HCT116 (cell line): Measurements from ENCODE around the gene NCOA5. TPM values are rescaled to one million over a fixed set of nuclear protein-coding genes. Genes with fewer than 3 reads are reported as not detected.
A peak's percentile ranks its signal among the peaks of the same experiment; 100 is the strongest.

Experiments
- ATAC-seq: fragments of 200-7000 bp; cut with Tn5 transposase; 2 replicates; pipeline ENCODE4 v1.9.1; 2020; ENCODE audit warnings: mild to moderate bottlenecking, moderate library complexity
- BruUV-seq: library from RNA; stranded (reverse); fragments of 400-500 nt; replicated peaks from 2 replicates; lab custom pipeline; 2021; lab: Mats Ljungman, UMichigan
- CTCF ChIA-PET: fragments of 300-600 bp; sonication (Branson Sonifier 250); formaldehyde crosslinking; loops from one replicate; lab custom pipeline; 2021; ENCODE audit warnings: antibody characterized with exemption; lab: Charles Lee
- POLR2A ChIA-PET: fragments of 300-600, 350-600 bp; sonication (Branson Sonifier 250); formaldehyde crosslinking; loops from one replicate; lab custom pipeline; 2021; ENCODE audit warnings: antibody characterized with exemption; lab: Charles Lee
- RAD21 ChIA-PET, 2 experiments: fragments of 300-600 bp; sonication (Branson Sonifier 250); formaldehyde crosslinking; loops; one replicate each; lab custom pipeline; 2023; ENCODE audit warnings: low total read pairs in 2 of 2; ENCODE audit not compliant: uncharacterized antibody in 2 of 2, unreplicated experiment in 2 of 2, low non-redundant PET in 1 of 2; lab: Charles Lee
- DNase-seq: peaks from one replicate; pipeline ENCODE4 v3.0.0-alpha.2; 2010; ENCODE audit warnings: low read depth, low spot score
- H2AFZ ChIP-seq: fragments of 200-600 bp; shearing (Covaris generic), sonication (generic); 2 replicates; pipeline ENCODE4 v1.6.1; 2017; ENCODE audit warnings: low read depth, mixed run types, mixed read lengths, antibody characterized with exemption, low read length; ENCODE audit not compliant: poor library complexity, severe bottlenecking
- H3K27ac ChIP-seq: 2 replicates; pipeline ENCODE4 v1.5.1; 2012; ENCODE audit warnings: low read depth, low read length
- H3K27me3 ChIP-seq: fragments of 200-600 bp; sonication (generic); 2 replicates; pipeline ENCODE4 v1.6.1; 2016; ENCODE audit warnings: mixed run types, low read length, mixed read lengths; ENCODE audit not compliant: insufficient read depth
- H3K36me3 ChIP-seq, 2 experiments: fragments of 200-500 bp in 1 of 2; fragments of 200-600 bp in 1 of 2; sonication (Bioruptor generic) in 1 of 2; sonication (generic) in 1 of 2; 2 replicates each; pipeline versions ENCODE4 v1.5.1 to v1.6.1; 2014 to 2016; ENCODE audit warnings: low read length in 2 of 2, inconsistent platforms in 1 of 2, mixed read lengths in 1 of 2, mixed run types in 1 of 2; ENCODE audit not compliant: insufficient read depth in 2 of 2, control insufficient read depth in 1 of 2
- H3K4me1 ChIP-seq, 2 experiments: fragments of 200-600 bp in 1 of 2; sonication (generic) in 1 of 2; 2 replicates each; pipeline versions ENCODE4 v1.5.1 to v1.6.1; 2012 to 2017; ENCODE audit warnings: low read length in 2 of 2, inconsistent platforms in 1 of 2, mild to moderate bottlenecking in 1 of 2, mixed read lengths in 1 of 2, mixed run types in 1 of 2, moderate library complexity in 1 of 2; ENCODE audit not compliant: insufficient read depth in 2 of 2, control insufficient read depth in 1 of 2
- H3K4me2 ChIP-seq: fragments of 200-600 bp; sonication (generic); 2 replicates; pipeline ENCODE4 v1.6.1; 2017; ENCODE audit warnings: mixed run types, low read length, mixed read lengths
- H3K4me3 ChIP-seq, 2 experiments: fragments of 200-600 bp in 1 of 2; sonication (generic) in 1 of 2; replicated peaks in 1 of 2; 2 replicates each; pipeline ENCODE4 v1.5.1; 2011 to 2016; ENCODE audit warnings: low read length in 2 of 2, control low read depth in 1 of 2, low read depth in 1 of 2, mild to moderate bottlenecking in 1 of 2, mixed read lengths in 1 of 2, mixed run types in 1 of 2
- H3K79me2 ChIP-seq: fragments of 200-600 bp; sonication (generic); 2 replicates; pipeline ENCODE4 v1.6.1; 2017; ENCODE audit warnings: mild to moderate bottlenecking, mixed run types, low read length, moderate library complexity, mixed read lengths; ENCODE audit not compliant: insufficient read depth
- H3K9ac ChIP-seq: fragments of 200-600 bp; sonication (generic); 2 replicates; pipeline ENCODE4 v1.6.1; 2016; ENCODE audit warnings: low read length, mixed read lengths
- H3K9me2 ChIP-seq: fragments of 200-600 bp; sonication (generic), shearing (Covaris generic); 2 replicates; pipeline ENCODE4 v1.6.1; 2017; ENCODE audit warnings: mixed run types, mild to moderate bottlenecking, moderate library complexity; ENCODE audit not compliant: insufficient read depth
- H3K9me3 ChIP-seq, 2 experiments: fragments of 200-500 bp in 1 of 2; fragments of 200-600 bp in 1 of 2; sonication (Bioruptor generic) in 1 of 2; sonication (generic) in 1 of 2; 2 replicates each; pipeline ENCODE4 v1.6.1; 2014 to 2017; ENCODE audit warnings: low read length in 2 of 2, mixed read lengths in 2 of 2, inconsistent platforms in 1 of 2, low read depth in 1 of 2, mild to moderate bottlenecking in 1 of 2, mixed run types in 1 of 2, moderate library complexity in 1 of 2; ENCODE audit not compliant: control insufficient read depth in 1 of 2, insufficient read depth in 1 of 2
- H4K20me1 ChIP-seq: fragments of 200-600 bp; sonication (generic), shearing (Covaris generic); 2 replicates; pipeline ENCODE4 v1.6.1; 2017; ENCODE audit warnings: mixed run types, mild to moderate bottlenecking, moderate library complexity; ENCODE audit not compliant: insufficient read depth
- CBX3 ChIP-seq: IDR thresholded peaks from 2 replicates; pipeline ENCODE4 v1.6.1; 2012; ENCODE audit warnings: low read depth
- CTCF ChIP-seq, 3 experiments: fragments of 200-600 bp in 1 of 3; sonication (generic) in 1 of 3; IDR thresholded peaks in 2 of 3; conservative IDR thresholded peaks in 1 of 3; 2 replicates each; pipeline ENCODE4 v1.5.1; 2012 to 2017; ENCODE audit warnings: low read depth in 2 of 3, low read length in 2 of 3, antibody characterized with exemption in 1 of 3, borderline replicate concordance in 1 of 3, control low read depth in 1 of 3, mild to moderate bottlenecking in 1 of 3, mixed read lengths in 1 of 3, mixed run types in 1 of 3, moderate library complexity in 1 of 3; ENCODE audit not compliant: insufficient read depth in 1 of 3
- EGR1 ChIP-seq: IDR thresholded peaks from 2 replicates; pipeline ENCODE4 v1.6.1; 2012; ENCODE audit warnings: low read depth
- ELF1 ChIP-seq: IDR thresholded peaks from 2 replicates; pipeline ENCODE4 v1.6.1; 2012; ENCODE audit warnings: low read depth, borderline replicate concordance
- EZH2phosphoT487 ChIP-seq: fragments of 200-600 bp; IDR thresholded peaks from 2 replicates; pipeline ENCODE4 v1.6.1; 2018; ENCODE audit warnings: antibody characterized with exemption, borderline replicate concordance
- FOSL1 ChIP-seq: IDR thresholded peaks from 2 replicates; pipeline ENCODE4 v1.6.1; 2012; ENCODE audit warnings: low read depth
- JUND ChIP-seq: IDR thresholded peaks from 2 replicates; pipeline ENCODE4 v1.6.1; 2012
- POLR2A ChIP-seq: IDR thresholded peaks from 2 replicates; pipeline ENCODE4 v1.7.0; 2011; ENCODE audit warnings: borderline replicate concordance; ENCODE audit not compliant: insufficient read depth, insufficient read length; ENCODE audit errors: extremely low read depth
- RAD21 ChIP-seq: IDR thresholded peaks from 2 replicates; pipeline ENCODE4 v1.6.1; 2012; ENCODE audit warnings: low read depth, mild to moderate bottlenecking
- SIN3A ChIP-seq: IDR thresholded peaks from 2 replicates; pipeline ENCODE4 v1.6.1; 2012; ENCODE audit warnings: low read depth
- TCF7L2 ChIP-seq: IDR thresholded peaks from 2 replicates; pipeline ENCODE4 v1.7.0; 2011; ENCODE audit warnings: borderline replicate concordance, inconsistent platforms; ENCODE audit not compliant: insufficient read depth, insufficient read length; ENCODE audit errors: extremely low read depth
- ZNF274 ChIP-seq: fragments of 200-500 bp; sonication (Bioruptor generic); IDR thresholded peaks from 2 replicates; pipeline ENCODE4 v1.6.1; 2014; ENCODE audit warnings: mild to moderate bottlenecking, low read depth, low read length, inconsistent platforms
- intact Hi-C: fragments of 100-400 bp; cut with micrococcal nuclease; formaldehyde crosslinking; loops from 2 replicates; pipeline ENCODE4 v1.10.0; 2022
- total RNA-seq: library from RNA; stranded (reverse); gene quantifications from one replicate; pipeline ENCODE4 v1.2.1, GENCODE V29; 2021; ENCODE audit not compliant: unreplicated experiment

NCOA5 gene
- total RNA-seq, 1 experiment from 2014 or later: 31.6 TPM

- ATAC-seq (peak; percentile 63), DNase-seq (no peak)
- Histone ChIP-seq H3K9ac (no peak overlapping the region), H2AFZ (no peak overlapping the region), H3K9me2 (no peaks in the 10 kb centered on the region), H4K20me1 (no peaks in the 10 kb centered on the region), H3K36me3 (peaks cover 3 to 9% of the 10 kb centered on the region in 2 experiments; a peak in 2 of 4 replicates), H3K4me1 (no peaks in the 10 kb centered on the region), H3K27ac (no peak overlapping the region), H3K4me2 (no peak overlapping the region), H3K79me2 (no peaks in the 10 kb centered on the region), H3K27me3 (0 out of 2 replicates have a peak, but pooled peaks cover 12% of the 10 kb centered on the region), H3K4me3 (no peak overlapping the region), H3K9me3 (no peaks in the 10 kb centered on the region)
- intact Hi-C loops: loop anchor here (1.0 kb wide), 1 partner anchor 310 kb away; no protein-coding TSS in a partner anchor
- RAD21 ChIA-PET: interaction anchor here (0.6 to 1.1 kb wide), 6 partner anchors 106 to 310 kb away, joined by 3 to 6 read pairs (median 4); no protein-coding TSS in a partner anchor
- no TSS peak for BruUV-seq
- POLR2A ChIA-PET: no interaction called here
- CTCF ChIA-PET: interaction anchor here (0.5 to 2.0 kb wide), 13 partner anchors 9 to 357 kb away, joined by 3 to 17 read pairs (median 4); partner anchors contain the start of gene CDH22
- TF ChIP-seq ZNF274 (no peak), EGR1 (no peak), ELF1 (no peak), CBX3 (no peak), POLR2A (no peak), RAD21 (peak; percentile 67), FOSL1 (no peak), TCF7L2 (no peak), EZH2phosphoT487 (no peak), SIN3A (no peak), JUND (no peak), CTCF (IDR thresholded peaks at IDR 0.05 in 2 of 3, conservative IDR thresholded peaks at IDR 0.05 in 1 of 3; ENCODE audit: borderline replicate concordance in 1 of 3, insufficient read depth in 1 of 3, low read depth in 2 of 3, low read length in 2 of 3) (peak; percentile 47 to 84 (median 78); a peak in 5 of 6 replicates)
Measured at GRCh38 chr20:46128310-46129151, 38.8 kb upstream of the NCOA5 start.
